ENCODE measurements around the gene ADCY10.
"Not testable (repeated sequence)": the region's sequence is repeated elsewhere in the genome, so short reads cannot be mapped to it uniquely, and the experiment has no call there.

The ADCY10 gene

DNA sequence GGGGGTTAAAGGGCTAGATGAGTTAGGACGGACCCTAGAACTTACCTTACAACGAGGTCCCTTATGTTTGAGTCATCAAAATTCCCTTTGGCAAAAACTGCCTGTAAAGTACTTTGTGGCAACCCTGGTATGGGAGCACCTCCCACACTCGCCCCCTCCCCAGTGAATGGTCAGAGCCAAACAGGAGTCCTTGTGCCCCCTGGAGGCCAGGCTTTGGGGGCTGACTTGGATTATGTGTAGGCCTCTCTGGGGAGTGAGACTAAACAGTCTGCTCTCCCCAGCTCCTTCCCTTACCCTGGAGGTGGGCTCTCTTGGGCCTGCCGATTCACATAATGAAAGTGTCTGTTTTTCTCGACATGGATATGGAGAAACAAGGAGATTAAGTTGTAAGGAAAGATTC lies 81.2 kb downstream of the ADCY10 start (continued):
- TF ChIP-seq POU6F1 (CRISPR knock-in tag; IDR thresholded peaks at IDR 0.05; ENCODE audit: borderline replicate concordance, low read depth), result no peak

- ATAC-seq, result not testable (repeated sequence)
Observed at GRCh38 chr1:167830668-167831067, 83.3 kb downstream of the ADCY10 start.

DNA sequence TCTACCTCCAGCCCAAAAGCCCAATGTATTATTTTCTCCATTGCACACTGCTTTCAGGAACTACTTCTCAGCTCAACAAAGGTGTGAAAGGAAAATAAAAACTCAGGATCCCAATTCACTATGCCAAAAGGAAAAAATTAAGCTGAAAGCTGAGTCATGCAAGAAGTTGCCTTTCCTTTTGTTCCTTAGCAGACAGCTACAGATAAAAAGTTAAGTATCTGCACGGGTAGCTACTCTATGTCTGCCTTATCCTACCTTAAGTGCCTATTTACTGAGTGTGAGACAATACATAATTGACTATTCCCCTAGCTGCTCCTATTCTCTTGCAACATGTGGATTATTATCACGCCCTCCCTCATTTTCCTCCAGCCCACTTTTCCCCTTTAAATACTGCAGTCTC lies 84.1 kb downstream of the ADCY10 start:
- TF ChIP-seq ZNF565 (CRISPR knock-in tag; conservative IDR thresholded peaks at IDR 0.05; ENCODE audit: low read depth), result no peak
- no peak for TF ChIP-seq ZC3H10 (CRISPR knock-in tag; IDR thresholded peaks at IDR 0.05)
- TF ChIP-seq BACH2 (CRISPR knock-in tag; IDR thresholded peaks at IDR 0.05; ENCODE audit: borderline replicate concordance), result no peak
- TF ChIP-seq TCF4 (CRISPR knock-in tag; IDR thresholded peaks at IDR 0.05; ENCODE audit: borderline replicate concordance), result no peak
- no peak for TF ChIP-seq TOX (CRISPR knock-in tag; IDR thresholded peaks at IDR 0.05; ENCODE audit: borderline replicate concordance)
- no peak for TF ChIP-seq SNAI2 (CRISPR knock-in tag; IDR thresholded peaks at IDR 0.05)
- TF ChIP-seq ARNTL (CRISPR knock-in tag; IDR thresholded peaks at IDR 0.05; ENCODE audit: borderline replicate concordance, low read depth), result no peak
- no peak for TF ChIP-seq ESRRG (CRISPR knock-in tag; IDR thresholded peaks at IDR 0.05)
- TF ChIP-seq RARB (CRISPR knock-in tag; IDR thresholded peaks at IDR 0.05), result no peak
- TF ChIP-seq, protein P1, sequence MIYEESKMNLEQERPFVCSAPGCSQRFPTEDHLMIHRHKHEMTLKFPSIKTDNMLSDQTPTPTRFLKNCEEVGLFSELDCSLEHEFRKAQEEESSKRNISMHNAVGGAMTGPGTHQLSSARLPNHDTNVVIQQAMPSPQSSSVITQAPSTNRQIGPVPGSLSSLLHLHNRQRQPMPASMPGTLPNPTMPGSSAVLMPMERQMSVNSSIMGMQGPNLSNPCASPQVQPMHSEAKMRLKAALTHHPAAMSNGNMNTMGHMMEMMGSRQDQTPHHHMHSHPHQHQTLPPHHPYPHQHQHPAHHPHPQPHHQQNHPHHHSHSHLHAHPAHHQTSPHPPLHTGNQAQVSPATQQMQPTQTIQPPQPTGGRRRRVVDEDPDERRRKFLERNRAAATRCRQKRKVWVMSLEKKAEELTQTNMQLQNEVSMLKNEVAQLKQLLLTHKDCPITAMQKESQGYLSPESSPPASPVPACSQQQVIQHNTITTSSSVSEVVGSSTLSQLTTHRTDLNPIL (CRISPR knock-in tag; IDR thresholded peaks at IDR 0.05; ENCODE audit: low read depth), result no peak
- TF ChIP-seq ZNF8 (CRISPR knock-in tag; IDR thresholded peaks at IDR 0.05), result no peak
- no peak for TF ChIP-seq CSRNP3 (CRISPR knock-in tag; IDR thresholded peaks at IDR 0.05)
- TF ChIP-seq PPARA (CRISPR knock-in tag; IDR thresholded peaks at IDR 0.05; ENCODE audit: borderline replicate concordance), result no peak
- TF ChIP-seq ZFP3 (CRISPR knock-in tag; IDR thresholded peaks at IDR 0.05), result no peak
- no peak for TF ChIP-seq ISL1 (CRISPR knock-in tag; IDR thresholded peaks at IDR 0.05)
- no peak for TF ChIP-seq ZFP30 (CRISPR knock-in tag; IDR thresholded peaks at IDR 0.05)
- ATAC-seq, result no peak; the same call in 2 of the 3 replicates

GRCh38 chr1:167826127-167826526 lies 87.8 kb downstream of the ADCY10 start:
- ATAC-seq, result no peak
- TF ChIP-seq POU6F1 (CRISPR knock-in tag; IDR thresholded peaks at IDR 0.05; ENCODE audit: borderline replicate concordance, low read depth), result no peak
- no peak for TF ChIP-seq RARB (CRISPR knock-in tag; IDR thresholded peaks at IDR 0.05)
- TF ChIP-seq ZC3H10 (CRISPR knock-in tag; IDR thresholded peaks at IDR 0.05), result no peak
- TF ChIP-seq, protein P1 (CRISPR knock-in tag; IDR thresholded peaks at IDR 0.05; ENCODE audit: low read depth), result no peak
- no peak for TF ChIP-seq BACH2 (CRISPR knock-in tag; IDR thresholded peaks at IDR 0.05; ENCODE audit: borderline replicate concordance)
- no peak for TF ChIP-seq ZFP30 (CRISPR knock-in tag; IDR thresholded peaks at IDR 0.05)
- TF ChIP-seq ISL1 (CRISPR knock-in tag; IDR thresholded peaks at IDR 0.05), result no peak
- no peak for TF ChIP-seq ZFP3 (CRISPR knock-in tag; IDR thresholded peaks at IDR 0.05)
- no peak for TF ChIP-seq PPARA (CRISPR knock-in tag; IDR thresholded peaks at IDR 0.05; ENCODE audit: borderline replicate concordance)
- TF ChIP-seq SNAI2 (CRISPR knock-in tag; IDR thresholded peaks at IDR 0.05), result no peak
- TF ChIP-seq GLIS3 (CRISPR knock-in tag; IDR thresholded peaks at IDR 0.05), result no peak
- TF ChIP-seq ARNTL (CRISPR knock-in tag; IDR thresholded peaks at IDR 0.05; ENCODE audit: borderline replicate concordance, low read depth), result no peak

Data from SK-N-SH treated with all-trans-retinoic acid at 6 μM for 48 hours (cell line).